ENCODE measurements around the gene PKN1.

Gene PKN1

DNA sequence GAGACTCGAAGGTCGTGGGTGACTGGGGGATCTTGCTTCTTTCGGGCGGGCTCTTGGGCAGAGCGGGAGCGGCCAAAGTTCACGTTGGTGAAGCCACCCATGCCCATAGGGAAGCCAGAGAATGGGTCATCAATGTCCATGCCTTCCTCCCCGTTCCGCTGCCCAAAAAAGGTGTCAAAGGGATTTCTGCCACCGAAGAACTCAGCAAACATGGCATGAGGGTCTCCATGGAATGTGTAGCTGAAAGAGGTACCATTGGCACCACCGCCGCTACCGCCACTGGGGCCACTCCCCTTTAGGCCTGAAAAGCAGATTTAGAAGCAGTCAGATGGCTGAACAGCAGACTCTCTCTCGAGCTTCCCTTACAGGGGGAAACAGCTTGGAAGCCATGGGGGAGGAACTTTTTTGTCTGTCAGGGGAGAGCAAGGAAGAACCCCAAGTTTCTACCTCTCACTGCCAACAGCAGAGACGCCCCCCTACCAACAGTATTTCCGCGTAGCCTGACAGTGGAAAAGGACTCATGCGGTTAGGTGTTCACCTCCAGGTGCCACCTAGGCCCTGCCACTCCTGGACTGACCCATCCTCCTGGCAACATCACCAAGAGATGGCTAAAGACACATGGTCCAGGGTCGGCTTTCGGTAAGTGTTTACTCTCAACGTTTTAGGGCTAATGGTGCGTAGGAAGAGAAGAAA, 83.8 kb downstream of the PKN1 start:
- no peak for DNase-seq

DNA sequence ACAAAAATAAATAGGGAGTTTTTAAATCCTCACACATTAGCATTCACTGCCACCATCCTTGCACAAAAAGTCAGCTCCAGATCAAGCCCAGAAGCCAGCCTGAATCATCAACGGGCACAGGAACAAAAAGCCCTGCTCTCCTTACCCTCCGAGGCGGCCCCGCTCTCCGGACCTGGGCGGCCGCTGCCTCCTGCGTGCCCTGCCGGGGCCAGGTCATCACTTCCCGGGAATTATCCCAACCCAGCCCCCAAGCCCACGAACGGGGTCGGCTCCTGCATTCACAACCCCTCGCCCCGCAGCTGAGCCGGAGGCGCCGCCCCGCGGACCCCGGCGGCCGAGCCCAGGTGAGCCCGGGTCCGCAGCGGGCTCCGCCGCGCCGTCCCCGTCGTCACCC, 84.3 kb downstream of the PKN1 start:
- DNase-seq: no peak

DNA sequence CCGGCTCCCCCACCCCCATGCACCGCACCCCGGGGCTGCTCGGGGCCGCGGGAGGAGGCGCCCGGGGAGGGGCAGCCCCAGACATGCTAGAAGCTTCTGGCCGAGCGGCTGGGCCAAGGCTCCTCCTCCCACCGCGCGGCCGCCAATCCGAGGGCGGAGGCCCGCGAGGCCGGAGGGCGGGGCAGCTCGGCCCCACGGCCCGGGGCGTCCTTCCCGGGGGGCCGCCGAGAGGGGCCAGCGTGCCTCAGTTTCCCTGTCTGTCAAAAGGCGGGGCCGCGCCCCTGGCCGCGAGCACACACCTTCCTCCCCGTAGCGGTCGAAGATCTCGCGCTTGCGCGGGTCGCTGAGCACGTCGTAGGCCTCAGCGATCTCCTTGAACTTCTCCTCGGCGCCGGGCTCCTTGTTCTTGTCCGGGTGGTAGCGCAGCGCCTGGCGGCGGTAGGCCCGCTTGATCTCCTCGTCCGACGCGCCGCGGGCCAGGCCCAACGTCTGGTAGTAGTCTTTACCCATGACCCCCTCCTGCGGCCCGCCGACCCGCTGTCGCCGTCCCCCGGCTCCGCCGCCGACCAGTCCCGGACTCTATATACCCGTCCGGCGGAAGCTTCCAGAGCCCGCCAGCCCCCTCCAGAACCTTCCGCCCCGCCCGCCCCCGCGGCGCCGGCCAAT, 84.9 kb downstream of the PKN1 start, which contains the start of gene DNAJB1:
TSS of gene DNAJB1 (minus strand) at position 558 of the 666 bp plus-strand sequence. CDS start at position 510, 48 bp downstream.
- peak in 1 of 2 experiments; percentile 3 for DNase-seq

DNA sequence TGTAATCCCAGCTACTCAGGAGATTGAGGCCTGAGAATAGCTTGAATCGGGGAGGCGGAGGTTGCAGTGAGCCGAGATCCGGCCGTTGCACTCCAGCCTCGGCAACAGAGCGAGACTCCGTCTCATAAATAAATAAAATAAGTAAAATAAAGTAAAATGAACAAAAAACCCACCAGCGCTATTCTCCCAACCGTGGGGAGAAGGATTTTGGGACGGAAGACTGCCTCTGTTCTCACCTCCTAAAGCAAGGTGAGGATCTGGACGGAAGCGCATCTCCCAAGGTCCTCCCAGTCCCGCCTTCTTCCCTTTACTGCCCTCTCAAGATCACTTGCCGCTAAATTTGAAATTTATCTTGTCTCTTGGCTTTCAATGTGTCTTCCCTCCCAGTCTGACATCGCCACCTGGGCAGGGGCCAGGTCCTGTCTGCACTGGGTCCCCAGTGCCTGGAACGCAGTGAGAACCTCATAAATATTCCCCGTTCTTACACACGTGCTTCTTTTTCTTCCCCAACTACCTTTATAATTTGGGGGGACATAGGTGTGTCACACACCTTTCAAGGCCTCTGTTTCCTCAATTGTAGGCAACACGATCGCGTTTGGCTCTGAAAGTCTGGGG, 86.2 kb downstream of the PKN1 start:
- no peak for DNase-seq

DNA sequence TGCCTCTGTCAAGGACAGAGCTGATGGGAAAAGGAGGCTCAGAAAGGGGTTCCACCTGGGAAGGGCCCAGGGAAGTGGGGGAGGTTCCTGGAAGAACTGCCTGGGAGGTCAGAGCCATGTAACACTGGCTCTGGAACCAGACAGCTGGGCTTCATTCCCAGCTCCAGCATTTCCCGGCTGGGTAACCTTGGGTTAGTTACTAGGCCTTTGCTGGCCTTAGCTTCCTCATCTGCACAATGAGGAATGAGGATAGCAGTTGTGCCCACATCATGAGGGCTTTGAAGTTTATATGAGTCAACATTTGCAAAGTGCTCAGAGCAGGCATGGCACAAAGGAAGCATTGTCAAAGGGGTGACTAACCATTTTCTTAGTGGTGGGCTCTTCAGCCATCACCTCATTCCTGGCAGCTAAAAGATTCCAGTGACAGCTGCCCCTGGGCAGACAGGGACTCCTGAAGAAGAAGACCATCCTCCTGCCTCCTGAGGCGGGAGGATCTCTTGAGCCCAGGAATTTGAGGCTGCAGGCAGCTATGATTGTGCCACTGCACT, 86.8 kb downstream of the PKN1 start:
- DNase-seq: no peak

DNA sequence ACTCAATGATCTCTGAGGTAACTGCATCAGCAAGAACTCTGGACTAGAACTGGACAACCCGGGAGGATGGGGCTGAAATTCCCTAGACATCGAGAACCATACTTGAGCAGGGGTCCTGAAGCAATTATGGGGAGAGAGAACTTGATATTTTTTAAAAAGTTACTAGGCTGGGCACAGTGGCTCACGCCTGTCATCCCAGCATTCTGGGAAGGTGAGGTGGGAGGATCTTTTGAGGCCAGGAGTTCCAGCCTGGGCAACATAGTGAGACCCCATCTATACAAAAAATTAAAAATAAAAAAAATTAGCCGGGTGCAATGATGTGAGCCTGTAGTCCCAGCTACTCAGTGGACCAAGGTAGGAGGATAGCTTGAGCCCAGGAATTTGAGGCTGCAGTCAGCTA, 87.4 kb downstream of the PKN1 start:
- DNase-seq: no peak

All from NCI-H187 (cell line).